ENCODE measurements around the gene JAG2.

Gene JAG2

DNA sequence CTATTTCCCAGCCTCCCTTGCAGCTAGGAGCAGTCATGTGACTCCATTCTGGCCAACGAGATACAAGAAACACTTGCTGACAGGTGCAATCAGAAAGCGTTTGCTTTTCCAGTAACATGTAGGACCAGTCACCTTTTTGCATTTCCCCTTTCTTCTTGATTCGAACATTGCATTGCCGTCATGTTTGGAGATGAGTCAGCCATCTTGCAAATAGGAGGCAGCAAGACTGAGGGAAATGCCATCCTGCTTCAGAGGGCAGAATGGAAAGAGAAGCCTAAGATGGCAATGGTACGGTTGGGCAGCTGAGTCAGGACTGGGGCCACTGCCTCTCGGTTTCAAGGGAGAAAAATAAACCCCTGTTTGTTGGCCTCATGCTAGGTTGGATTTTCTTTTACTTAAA, 68.8 kb downstream of the JAG2 start:
- peaks cover 36% of the 10 kb centered on the region for H3K9me3 Mint-ChIP-seq
- TF ChIP-seq, protein P1, sequence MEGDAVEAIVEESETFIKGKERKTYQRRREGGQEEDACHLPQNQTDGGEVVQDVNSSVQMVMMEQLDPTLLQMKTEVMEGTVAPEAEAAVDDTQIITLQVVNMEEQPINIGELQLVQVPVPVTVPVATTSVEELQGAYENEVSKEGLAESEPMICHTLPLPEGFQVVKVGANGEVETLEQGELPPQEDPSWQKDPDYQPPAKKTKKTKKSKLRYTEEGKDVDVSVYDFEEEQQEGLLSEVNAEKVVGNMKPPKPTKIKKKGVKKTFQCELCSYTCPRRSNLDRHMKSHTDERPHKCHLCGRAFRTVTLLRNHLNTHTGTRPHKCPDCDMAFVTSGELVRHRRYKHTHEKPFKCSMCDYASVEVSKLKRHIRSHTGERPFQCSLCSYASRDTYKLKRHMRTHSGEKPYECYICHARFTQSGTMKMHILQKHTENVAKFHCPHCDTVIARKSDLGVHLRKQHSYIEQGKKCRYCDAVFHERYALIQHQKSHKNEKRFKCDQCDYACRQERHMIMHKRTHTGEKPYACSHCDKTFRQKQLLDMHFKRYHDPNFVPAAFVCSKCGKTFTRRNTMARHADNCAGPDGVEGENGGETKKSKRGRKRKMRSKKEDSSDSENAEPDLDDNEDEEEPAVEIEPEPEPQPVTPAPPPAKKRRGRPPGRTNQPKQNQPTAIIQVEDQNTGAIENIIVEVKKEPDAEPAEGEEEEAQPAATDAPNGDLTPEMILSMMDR (IDR thresholded peaks at IDR 0.05; ENCODE audit: unreplicated experiment in 3 of 3), result no peak
- H3K27me3 Mint-ChIP-seq (ENCODE audit: low read depth), result peaks cover 25% of the 10 kb centered on the region

DNA sequence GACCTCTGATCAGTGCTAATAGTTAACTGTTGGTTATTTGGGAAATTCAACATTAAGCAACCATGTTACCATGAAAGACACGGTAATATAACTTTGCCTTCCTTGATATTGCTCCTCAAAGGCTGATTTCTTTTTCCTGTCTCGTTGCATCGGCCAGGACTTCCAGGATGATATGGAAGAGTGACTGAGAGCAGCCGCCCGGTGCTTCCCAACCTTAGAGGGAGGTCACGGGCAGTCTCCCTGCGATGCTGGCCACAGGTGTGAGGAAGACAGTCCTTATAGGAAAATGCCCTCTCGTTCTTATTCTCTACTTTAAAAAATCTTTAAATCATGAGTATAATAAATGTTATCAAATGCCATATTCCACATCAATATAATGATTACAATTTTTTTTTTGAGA, 70.3 kb downstream of the JAG2 start:
- TF ChIP-seq, protein P1 (IDR thresholded peaks at IDR 0.05; ENCODE audit: unreplicated experiment in 3 of 3), result no peak
- Mint-ChIP-seq H3K4me1 (peaks cover 5% of the 10 kb centered on the region), H3K9me3 (peaks cover 28% of the 10 kb centered on the region), H3K36me3 (ENCODE audit: low read depth) (peaks cover 4% of the 10 kb centered on the region), H3K4me3 (no peak overlapping the region), H3K27me3 (ENCODE audit: low read depth) (peaks cover 16% of the 10 kb centered on the region), H3K27ac (no peak overlapping the region)

More for the DNA sequence above, 68.8 kb downstream of the JAG2 start:
- H3K27ac Mint-ChIP-seq, result no peak overlapping the region
- H3K4me1 Mint-ChIP-seq, result peaks cover 5% of the 10 kb centered on the region
- H3K36me3 Mint-ChIP-seq (ENCODE audit: low read depth), result peaks cover 4% of the 10 kb centered on the region
- no peak overlapping the region for H3K4me3 Mint-ChIP-seq

DNA sequence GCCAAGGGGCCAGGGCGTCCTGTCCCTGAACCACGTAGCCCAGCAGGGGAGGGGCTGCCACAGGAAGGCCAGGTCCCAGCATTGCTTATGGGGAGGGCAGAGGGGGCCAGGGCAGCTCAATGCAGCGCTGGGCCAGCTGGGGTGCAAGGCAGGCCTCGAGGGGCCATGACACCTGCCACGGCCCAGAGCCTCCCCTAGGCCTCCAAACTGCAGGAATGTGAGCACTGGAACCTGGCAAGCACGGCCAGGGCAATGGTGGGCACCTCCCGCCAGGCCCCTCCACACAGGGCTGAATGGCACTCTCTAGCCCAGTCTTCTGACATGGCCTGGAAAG, 70.8 kb downstream of the JAG2 start:
- TF ChIP-seq, protein P1 (IDR thresholded peaks at IDR 0.05; ENCODE audit: unreplicated experiment in 3 of 3), result no peak
- no peak overlapping the region for H3K27ac Mint-ChIP-seq
- H3K4me3 Mint-ChIP-seq, result no peak overlapping the region
- peaks cover 28% of the 10 kb centered on the region for H3K9me3 Mint-ChIP-seq
- H3K27me3 Mint-ChIP-seq (ENCODE audit: low read depth), result peaks cover 12% of the 10 kb centered on the region
- peaks cover 4% of the 10 kb centered on the region for H3K36me3 Mint-ChIP-seq (ENCODE audit: low read depth)
- H3K4me1 Mint-ChIP-seq, result peaks cover 5% of the 10 kb centered on the region

DNA sequence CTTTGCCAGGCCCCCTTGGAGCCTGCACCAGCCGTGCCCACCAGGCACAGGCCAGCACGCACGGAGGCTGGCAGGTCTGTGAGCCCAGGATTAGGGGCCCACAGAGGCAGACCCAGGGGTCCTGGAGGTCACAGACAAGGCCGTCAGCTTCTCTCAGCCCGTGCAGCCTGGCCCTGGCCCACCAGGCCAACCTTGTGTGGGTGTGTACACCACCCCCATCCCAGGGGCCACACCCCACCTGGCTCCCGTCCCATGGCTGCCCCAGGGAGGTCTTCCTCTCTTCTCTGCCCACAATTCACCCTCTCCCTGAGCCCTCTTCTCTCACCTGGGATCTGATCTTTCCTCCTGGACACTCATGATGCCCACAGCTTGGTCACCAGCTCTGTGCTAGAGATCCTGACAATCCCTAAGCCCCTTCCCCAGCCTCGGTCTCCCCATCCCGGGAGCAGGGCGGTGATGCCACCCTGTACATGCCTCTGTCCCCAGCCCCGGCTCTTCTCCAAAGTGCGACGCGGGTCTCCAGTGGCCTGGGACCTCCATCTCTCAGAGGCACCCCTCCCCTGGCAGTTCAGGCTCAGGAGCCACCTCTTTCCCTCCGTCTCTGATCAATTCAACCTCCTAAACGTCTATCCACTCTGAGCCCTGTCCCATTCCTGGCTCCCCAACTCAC, 72.2 kb downstream of the JAG2 start:
- Mint-ChIP-seq H3K27ac (no peak overlapping the region), H3K36me3 (ENCODE audit: low read depth) (peaks cover 4% of the 10 kb centered on the region), H3K27me3 (ENCODE audit: low read depth) (peaks cover 9% of the 10 kb centered on the region), H3K9me3 (peaks cover 23% of the 10 kb centered on the region), H3K4me1 (peaks cover 12% of the 10 kb centered on the region), H3K4me3 (peak overlapping the region; percentile 7 to 70 (median 35))
- TF ChIP-seq, protein P1 (IDR thresholded peaks at IDR 0.05; ENCODE audit: unreplicated experiment in 3 of 3), result no peak

DNA sequence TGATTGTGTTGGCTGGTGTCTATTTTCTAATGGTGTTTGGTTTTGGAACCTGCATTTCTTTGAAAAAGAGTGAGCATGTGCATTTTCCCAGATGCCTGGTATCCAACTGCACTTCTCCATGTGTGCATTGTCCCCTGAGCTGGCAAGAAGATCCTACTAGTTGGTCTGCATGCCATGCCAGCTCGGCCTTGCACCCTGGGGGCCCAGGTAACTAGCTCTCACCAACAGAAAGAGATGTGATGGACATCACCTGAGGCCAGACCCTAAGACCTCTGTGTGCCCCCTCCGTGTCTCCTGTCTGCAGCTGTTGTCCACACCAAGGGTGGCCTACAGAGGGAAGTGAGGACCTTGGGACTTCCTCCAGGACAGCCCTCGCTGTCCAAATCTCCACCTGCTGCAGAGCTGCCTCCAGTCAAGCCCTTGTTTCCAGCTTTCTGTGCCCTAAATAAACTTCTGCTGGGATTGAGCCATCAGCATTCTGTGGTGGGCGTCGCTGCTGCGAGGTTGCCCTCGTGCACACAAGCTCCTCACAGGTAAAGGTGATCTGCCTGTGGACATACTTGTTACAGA, 73.3 kb downstream of the JAG2 start:
- peaks cover 9% of the 10 kb centered on the region for H3K27me3 Mint-ChIP-seq (ENCODE audit: low read depth)
- peak overlapping the region; percentile 62 to 75 (median 74) for H3K4me3 Mint-ChIP-seq
- H3K9me3 Mint-ChIP-seq, result peaks cover 20% of the 10 kb centered on the region
- TF ChIP-seq, protein P1 (IDR thresholded peaks at IDR 0.05; ENCODE audit: unreplicated experiment in 3 of 3), result no peak
- peaks cover 17% of the 10 kb centered on the region for H3K4me1 Mint-ChIP-seq
- peaks cover 4% of the 10 kb centered on the region for H3K36me3 Mint-ChIP-seq (ENCODE audit: low read depth)
- H3K27ac Mint-ChIP-seq, result peak overlapping the region in 2 of 3 experiments; percentile 14 to 48

Data from nephron (organoid).